ENCODE measurements around the gene MBD3L2B.

- TF ChIP-seq CTCF (conservative IDR thresholded peaks at IDR 0.05; ENCODE audit: low read depth, low read length) (no peak), EZH2 (IDR thresholded peaks at IDR 0.05; ENCODE audit: borderline replicate concordance, low read depth, low read length, poor library complexity, severe bottlenecking) (no peak)
Measured at GRCh38 chr19:6997679-6998445, 23.4 kb downstream of the MBD3L2B start.

Measured in A673 (cell line).